ENCODE results near the gene KHDC1L.

KHDC1L gene

DNA sequence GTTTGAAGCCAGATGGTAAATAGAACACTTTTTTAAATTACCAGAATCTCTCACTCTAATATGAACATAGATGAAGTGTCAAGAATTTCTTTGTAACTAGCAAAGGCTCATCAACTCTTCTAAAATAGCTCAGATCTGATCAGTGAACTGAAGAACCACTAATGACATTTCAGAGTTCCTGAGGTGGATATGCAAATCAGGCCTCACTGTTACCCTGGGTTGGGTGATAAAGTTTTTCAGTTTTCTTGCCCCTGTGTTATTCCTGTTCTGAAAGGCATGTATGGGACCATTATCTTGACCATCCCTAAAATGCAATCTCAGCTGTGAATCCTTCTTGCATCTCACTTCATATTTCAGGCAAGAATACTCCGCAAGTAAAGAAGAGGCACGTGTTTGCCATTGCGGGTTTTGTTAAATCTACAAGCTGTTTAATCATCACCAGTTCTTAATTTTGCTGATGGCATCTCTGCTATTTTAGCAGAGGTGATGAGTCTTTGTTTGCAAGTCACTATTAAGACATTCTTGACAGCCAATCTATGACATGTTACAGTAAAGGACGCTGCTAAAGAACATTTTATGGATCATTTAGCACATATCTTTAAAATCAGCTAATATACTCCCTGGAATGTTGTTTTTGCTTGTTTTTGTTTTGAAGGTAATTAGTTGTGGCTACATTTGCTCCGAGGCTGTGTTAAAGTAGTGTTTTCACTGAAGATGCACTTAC is 47.9 kb downstream of the KHDC1L start:
- H3K4me1 Mint-ChIP-seq = no peaks in the 10 kb centered on the region
- no peak overlapping the region for H3K4me3 Mint-ChIP-seq
- H3K9me3 Mint-ChIP-seq = no peaks in the 10 kb centered on the region
- H3K27me3 Mint-ChIP-seq = no peaks in the 10 kb centered on the region
- H3K27ac Mint-ChIP-seq = no peak overlapping the region
- no peak for DNase-seq
- ATAC-seq = no peak

DNA sequence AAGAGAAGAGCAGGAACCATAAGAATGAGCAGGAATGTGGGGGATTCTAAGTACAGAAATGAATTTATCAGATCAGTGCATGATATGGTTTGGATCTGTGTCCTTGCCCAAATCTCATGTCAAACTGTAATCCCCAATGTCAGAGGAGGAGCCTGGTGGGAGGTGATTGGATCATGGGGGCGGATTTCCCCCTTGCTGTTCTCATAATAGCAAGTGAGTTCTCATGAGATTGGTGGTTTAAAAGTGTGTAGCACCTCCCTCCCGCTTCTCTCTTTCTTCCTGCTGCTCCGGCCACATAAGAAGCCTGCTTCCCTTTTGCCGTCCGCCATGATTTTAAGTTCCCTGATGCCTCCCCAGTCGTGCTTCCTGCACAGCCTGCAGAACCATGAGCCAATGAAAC is 49.2 kb downstream of the KHDC1L start:
- Mint-ChIP-seq H3K9me3 (no peaks in the 10 kb centered on the region), H3K4me1 (no peaks in the 10 kb centered on the region), H3K27ac (no peak overlapping the region), H3K27me3 (no peaks in the 10 kb centered on the region), H3K4me3 (no peak overlapping the region)
- DNase-seq (no peak), ATAC-seq (no peak)

DNA sequence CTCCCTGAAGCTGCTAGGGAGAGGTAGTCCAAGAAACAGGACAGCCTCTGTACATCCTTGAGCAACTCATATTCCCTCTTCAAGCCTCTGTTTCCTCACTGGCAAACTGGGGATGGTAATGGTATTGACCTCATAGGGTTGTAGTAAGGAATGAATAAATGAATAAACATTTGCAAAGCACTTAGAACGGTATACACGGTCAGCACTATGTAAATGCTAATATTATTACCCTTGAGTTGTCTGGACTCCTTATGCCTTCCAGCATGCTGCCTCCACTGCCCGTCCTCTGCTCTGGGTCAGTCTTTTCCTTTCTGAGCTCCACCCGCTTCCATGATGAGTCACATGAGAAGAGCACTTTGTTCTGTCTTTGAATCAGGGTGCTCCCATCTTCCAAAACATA is 50.6 kb downstream of the KHDC1L start:
- DNase-seq (no peak), ATAC-seq (no peak)
- Mint-ChIP-seq H3K4me3 (no peak overlapping the region), H3K27ac (no peak overlapping the region), H3K4me1 (no peaks in the 10 kb centered on the region), H3K9me3 (no peaks in the 10 kb centered on the region), H3K27me3 (no peaks in the 10 kb centered on the region)

Data from stimulated activated naive CD8-positive, alpha-beta T cell treated with anti-CD3 and anti-CD28 coated beads, Interleukin-15, amount 100 ng/mL, for 72 hours (primary cell).